GM23248 (cell line): ENCODE results near the gene MAML3.

ENCODE experiments used
- EZH2 ChIP-seq: fragments of 200-600 bp; sonication (generic); IDR thresholded peaks from 2 replicates; pipeline ENCODE4 v1.6.1; 2018; ENCODE audit warnings: antibody characterized with exemption, mild to moderate bottlenecking; ENCODE audit not compliant: insufficient read depth, poor library complexity, severe bottlenecking
- EZH2phosphoT487 ChIP-seq: fragments of 200-600 bp; sonication (generic); IDR thresholded peaks from 2 replicates; pipeline ENCODE4 v1.6.1; 2018; ENCODE audit warnings: antibody characterized with exemption, moderate library complexity, mild to moderate bottlenecking, low read depth; ENCODE audit not compliant: insufficient read depth

DNA sequence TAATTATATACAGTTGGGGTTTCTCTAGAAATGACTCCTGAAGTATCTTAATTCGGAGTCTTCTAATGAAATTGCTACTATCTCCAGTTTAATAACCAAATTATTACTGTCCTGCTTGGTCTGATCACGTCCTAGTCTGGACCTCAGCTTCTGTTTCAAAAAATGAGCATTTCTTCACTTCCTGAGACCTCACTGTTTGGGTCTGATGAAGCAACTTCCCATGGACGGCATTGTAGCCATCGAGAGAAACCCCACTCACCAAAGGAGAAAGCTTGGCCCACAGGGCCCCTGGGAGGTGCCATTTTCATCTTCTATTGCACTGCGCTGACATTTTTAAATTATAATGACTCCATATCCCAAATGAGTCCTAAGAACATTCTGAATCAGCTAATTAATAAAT, 310.3 kb downstream of the MAML3 start:
- TF ChIP-seq EZH2phosphoT487 (no peak), EZH2 (no peak)
